ENCODE data around the gene CCDC127. TPM values are rescaled to one million over a fixed set of nuclear protein-coding genes. Genes with fewer than 3 reads are reported as not detected.
"Not testable (repeated sequence)": the region's sequence is repeated elsewhere in the genome, so short reads cannot be mapped to it uniquely, and the experiment has no call there.

CCDC127 gene
- total RNA-seq, 1 experiment from 2014 or later = 24.1 TPM

GRCh38 chr5:264338-264737, 46.4 kb upstream of the CCDC127 start:
- intact Hi-C loops (cut with micrococcal nuclease; ENCODE audit: unreplicated experiment) = no loop called here
- TF ChIP-seq CTCF (conservative IDR thresholded peaks at IDR 0.05) = no peak
- no peak for TF ChIP-seq EZH2 (IDR thresholded peaks at IDR 0.05; ENCODE audit: low read depth)
- peak overlapping the region; percentile 22; the same call in 1 of the 2 replicates for H3K4me3 ChIP-seq
- DNase-seq = no peak
- peak overlapping the region; percentile 87 for H3K27ac ChIP-seq
- H3K79me2 ChIP-seq (ENCODE audit: low read depth) = no peaks in the 10 kb centered on the region; the same call in 1 of the 2 replicates
- POLR2A ChIA-PET (ENCODE audit: unreplicated experiment) = no interaction called here
- no peaks in the 10 kb centered on the region for H3K27me3 ChIP-seq (ENCODE audit: insufficient read depth, low read depth)
- H3K4me2 ChIP-seq = peak overlapping the region; percentile 72
- CTCF ChIA-PET = no interaction called here
- H3K9me3 ChIP-seq (ENCODE audit: insufficient read depth, low read depth) = no peaks in the 10 kb centered on the region
- H4K20me1 ChIP-seq (ENCODE audit: insufficient read depth) = no peaks in the 10 kb centered on the region
- no peaks in the 10 kb centered on the region for H3K36me3 ChIP-seq (ENCODE audit: low read depth)
- no peak overlapping the region for H2AFZ ChIP-seq
- peaks cover 23% of the 10 kb centered on the region for H3K4me1 ChIP-seq (replicated peaks; ENCODE audit: insufficient read depth)
- H3K9me2 ChIP-seq (ENCODE audit: insufficient read depth) = no peaks in the 10 kb centered on the region
- H3F3A ChIP-seq (ENCODE audit: insufficient read depth, low read depth) = peaks cover 20% of the 10 kb centered on the region
- BruUV-seq (replicated peaks) = no TSS peak

GRCh38 chr5:263275-263974, 45.5 kb upstream of the CCDC127 start:
- POLR2A ChIA-PET (ENCODE audit: unreplicated experiment) = interaction anchor here (0.5 to 0.6 kb wide), 4 partner anchors 15 to 142 kb away, joined by 3 to 10 read pairs (median 4); partner anchors contain the start of gene AHRR
- Histone ChIP-seq H3K4me1 (replicated peaks; ENCODE audit: insufficient read depth) (peaks cover 23% of the 10 kb centered on the region), H3F3A (ENCODE audit: insufficient read depth, low read depth) (peaks cover 22% of the 10 kb centered on the region), H3K4me2 (peak overlapping the region; percentile 72), H3K4me3 (peak overlapping the region; percentile 22; the same call in 1 of the 2 replicates), H3K27ac (peak overlapping the region; percentile 87)
- BruUV-seq (replicated peaks) = TSS peak; percentile 94
- H3K36me3 ChIP-seq (ENCODE audit: low read depth); H4K20me1 ChIP-seq (ENCODE audit: insufficient read depth); H2AFZ ChIP-seq; H3K9me3 ChIP-seq (ENCODE audit: insufficient read depth, low read depth); CTCF ChIA-PET; H3K27me3 ChIP-seq (ENCODE audit: insufficient read depth, low read depth); H3K79me2 ChIP-seq (ENCODE audit: low read depth); H3K9me2 ChIP-seq (ENCODE audit: insufficient read depth): not testable (repeated sequence)
- DNase-seq = peak; percentile 78 to 100
- intact Hi-C loops (cut with micrococcal nuclease; ENCODE audit: unreplicated experiment) = loop anchor here (1.0 kb wide), 2 partner anchors 8 to 216 kb away; partner anchors contain the start of gene PDCD6

DNA sequence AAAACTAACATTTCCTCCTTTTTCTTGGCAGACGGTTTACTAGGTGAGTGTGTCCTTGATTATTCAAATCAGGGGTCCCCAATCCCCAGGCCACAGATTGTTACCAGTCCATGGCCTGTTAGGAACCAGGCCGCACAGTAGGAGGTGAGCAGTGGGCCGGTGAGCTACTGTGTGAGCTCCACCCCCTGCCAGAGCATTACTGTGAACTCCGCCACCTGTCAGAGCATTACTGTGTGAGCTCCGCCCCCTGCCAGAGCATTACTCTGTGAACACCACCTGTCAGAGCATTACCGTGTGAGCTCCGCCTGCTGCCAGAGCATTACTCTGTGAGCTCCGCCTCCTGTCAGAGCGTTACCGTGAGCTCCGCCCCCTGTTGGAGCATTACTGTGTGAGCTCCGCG, 39.2 kb upstream of the CCDC127 start:
- no TSS peak for BruUV-seq (replicated peaks)
- no peak overlapping the region for H3K27ac ChIP-seq
- no peaks in the 10 kb centered on the region for H4K20me1 ChIP-seq (ENCODE audit: insufficient read depth)
- H2AFZ ChIP-seq = no peak overlapping the region
- H3K79me2 ChIP-seq (ENCODE audit: low read depth) = no peaks in the 10 kb centered on the region
- H3K27me3 ChIP-seq (ENCODE audit: insufficient read depth, low read depth) = no peaks in the 10 kb centered on the region
- peaks cover 24% of the 10 kb centered on the region for H3F3A ChIP-seq (ENCODE audit: insufficient read depth, low read depth)
- no peaks in the 10 kb centered on the region for H3K4me1 ChIP-seq (replicated peaks; ENCODE audit: insufficient read depth)
- H3K9me2 ChIP-seq (ENCODE audit: insufficient read depth) = no peaks in the 10 kb centered on the region
- no peaks in the 10 kb centered on the region for H3K9me3 ChIP-seq (ENCODE audit: insufficient read depth, low read depth)
- no peak for DNase-seq
- H3K36me3 ChIP-seq (ENCODE audit: low read depth) = peaks cover 23% of the 10 kb centered on the region
- ChIA-PET CTCF (no interaction called here), POLR2A (ENCODE audit: unreplicated experiment) (interaction anchor here (0.6 kb wide), 1 partner anchor 11 kb away, joined by 3 read pairs; no protein-coding TSS in a partner anchor)
- no peak overlapping the region for H3K4me3 ChIP-seq
- TF ChIP-seq CTCF (conservative IDR thresholded peaks at IDR 0.05) (no peak), EZH2 (IDR thresholded peaks at IDR 0.05; ENCODE audit: low read depth) (no peak)
- intact Hi-C loops (cut with micrococcal nuclease; ENCODE audit: unreplicated experiment) = no loop called here
- no peak overlapping the region for H3K4me2 ChIP-seq

DNA sequence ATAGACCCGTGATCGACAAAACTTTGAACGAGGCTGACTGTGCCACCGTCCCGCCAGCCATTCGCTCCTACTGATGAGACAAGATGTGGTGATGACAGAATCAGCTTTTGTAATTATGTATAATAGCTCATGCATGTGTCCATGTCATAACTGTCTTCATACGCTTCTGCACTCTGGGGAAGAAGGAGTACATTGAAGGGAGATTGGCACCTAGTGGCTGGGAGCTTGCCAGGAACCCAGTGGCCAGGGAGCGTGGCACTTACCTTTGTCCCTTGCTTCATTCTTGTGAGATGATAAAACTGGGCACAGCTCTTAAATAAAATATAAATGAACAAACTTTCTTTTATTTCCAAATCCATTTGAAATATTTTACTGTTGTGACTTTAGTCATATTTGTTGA, 38.4 kb upstream of the CCDC127 start:
- CTCF ChIA-PET; BruUV-seq (replicated peaks); H2AFZ ChIP-seq: not testable (repeated sequence)

DNA sequence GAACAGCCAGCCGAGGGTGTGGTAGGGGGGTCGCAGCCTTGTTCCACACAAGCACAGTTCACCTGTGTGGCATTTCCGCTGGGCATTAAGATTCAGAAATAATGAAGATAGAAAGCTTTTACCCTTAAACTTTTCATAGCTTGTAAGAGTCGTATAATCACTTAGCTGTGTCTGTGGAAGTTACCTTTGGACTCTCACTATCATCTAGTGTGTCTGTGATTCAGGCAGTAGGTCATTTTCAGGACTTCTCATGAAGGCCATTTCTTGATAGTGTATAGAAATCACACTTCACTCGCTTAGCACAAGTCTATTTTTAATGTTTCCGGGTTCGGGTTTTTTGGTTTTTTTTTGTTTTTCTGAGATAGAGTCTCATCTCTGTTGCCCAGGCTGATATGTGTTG, 37.2 kb upstream of the CCDC127 start:
- DNase-seq; POLR2A ChIA-PET (ENCODE audit: unreplicated experiment); H3K9me2 ChIP-seq (ENCODE audit: insufficient read depth); H3K4me1 ChIP-seq (replicated peaks; ENCODE audit: insufficient read depth); intact Hi-C loops (cut with micrococcal nuclease; ENCODE audit: unreplicated experiment); H3K27me3 ChIP-seq (ENCODE audit: insufficient read depth, low read depth); H3K79me2 ChIP-seq (ENCODE audit: low read depth); CTCF ChIA-PET; H2AFZ ChIP-seq; BruUV-seq (replicated peaks); H3K4me3 ChIP-seq; H4K20me1 ChIP-seq (ENCODE audit: insufficient read depth); H3K4me2 ChIP-seq; H3K9me3 ChIP-seq (ENCODE audit: insufficient read depth, low read depth); H3K27ac ChIP-seq: not testable (repeated sequence)
- Histone ChIP-seq H3K36me3 (ENCODE audit: low read depth) (peaks cover 26% of the 10 kb centered on the region), H3F3A (ENCODE audit: insufficient read depth, low read depth) (peaks cover 24% of the 10 kb centered on the region)

More for the DNA sequence above, 38.4 kb upstream of the CCDC127 start:
- Histone ChIP-seq H3K36me3 (ENCODE audit: low read depth) (peaks cover 26% of the 10 kb centered on the region), H3F3A (ENCODE audit: insufficient read depth, low read depth) (peaks cover 24% of the 10 kb centered on the region)
- H3K27me3 ChIP-seq (ENCODE audit: insufficient read depth, low read depth); H3K9me3 ChIP-seq (ENCODE audit: insufficient read depth, low read depth); H3K4me2 ChIP-seq; H4K20me1 ChIP-seq (ENCODE audit: insufficient read depth); H3K79me2 ChIP-seq (ENCODE audit: low read depth); H3K9me2 ChIP-seq (ENCODE audit: insufficient read depth); DNase-seq; H3K4me1 ChIP-seq (replicated peaks; ENCODE audit: insufficient read depth); H3K27ac ChIP-seq; intact Hi-C loops (cut with micrococcal nuclease; ENCODE audit: unreplicated experiment); H3K4me3 ChIP-seq: not testable (repeated sequence)
- POLR2A ChIA-PET (ENCODE audit: unreplicated experiment) = interaction anchor here (0.7 kb wide), 1 partner anchor 25 kb away, joined by 5 read pairs; no protein-coding TSS in a partner anchor

- H3K4me1 ChIP-seq (replicated peaks; ENCODE audit: insufficient read depth); H3K27ac ChIP-seq; H3K9me2 ChIP-seq (ENCODE audit: insufficient read depth); H2AFZ ChIP-seq; H3K79me2 ChIP-seq (ENCODE audit: low read depth); CTCF ChIA-PET; H3K9me3 ChIP-seq (ENCODE audit: insufficient read depth, low read depth); intact Hi-C loops (cut with micrococcal nuclease; ENCODE audit: unreplicated experiment); H3K27me3 ChIP-seq (ENCODE audit: insufficient read depth, low read depth); H4K20me1 ChIP-seq (ENCODE audit: insufficient read depth); POLR2A ChIA-PET (ENCODE audit: unreplicated experiment); DNase-seq; H3K4me3 ChIP-seq; BruUV-seq (replicated peaks); H3K4me2 ChIP-seq: not testable (repeated sequence)
- peaks cover 29% of the 10 kb centered on the region for H3K36me3 ChIP-seq (ENCODE audit: low read depth)
- peaks cover 24% of the 10 kb centered on the region for H3F3A ChIP-seq (ENCODE audit: insufficient read depth, low read depth)
Measured at GRCh38 chr5:254322-254721, 36.4 kb upstream of the CCDC127 start.

Measured in PC-9 (cell line).